ENCODE measurements around the gene KCNS3.

- TF ChIP-seq CTCF (conservative IDR thresholded peaks at IDR 0.05; ENCODE audit: low read length) (no peak), EZH2phosphoT487 (IDR thresholded peaks at IDR 0.05; ENCODE audit: borderline replicate concordance) (no peak)
Measured at GRCh38 chr2:17958466-17959092, 80.1 kb downstream of the KCNS3 start.

All from Loucy (cell line).